ENCODE measurements around the gene FAM227B.
"Not testable (repeated sequence)": the region's sequence is repeated elsewhere in the genome, so short reads cannot be mapped to it uniquely, and the experiment has no call there.

FAM227B gene

DNA sequence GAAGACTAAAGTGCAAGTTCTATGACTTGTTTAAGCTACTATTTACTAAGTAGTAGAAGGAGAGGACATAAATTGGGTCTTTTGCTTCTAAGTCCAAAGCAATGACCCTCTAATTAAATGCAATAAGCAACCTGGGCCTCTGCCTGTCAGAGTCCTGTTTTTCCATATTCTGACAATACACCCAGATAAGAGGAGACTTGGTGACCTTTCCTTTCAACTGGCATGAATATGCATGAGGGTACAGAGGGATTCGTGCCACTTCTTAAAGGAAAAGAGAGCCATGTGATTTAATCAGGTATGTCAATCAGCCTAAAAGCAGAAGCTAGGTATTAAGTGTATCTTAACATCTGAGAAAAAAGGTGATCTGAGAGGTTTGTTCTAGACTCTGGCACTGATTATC, 248.3 kb downstream of the FAM227B start:
- no peak for DNase-seq (ENCODE audit: low read depth)

- DNase-seq (ENCODE audit: low read depth) = no peak
Observed at GRCh38 chr15:49370782-49371181, 249.8 kb downstream of the FAM227B start.

DNA sequence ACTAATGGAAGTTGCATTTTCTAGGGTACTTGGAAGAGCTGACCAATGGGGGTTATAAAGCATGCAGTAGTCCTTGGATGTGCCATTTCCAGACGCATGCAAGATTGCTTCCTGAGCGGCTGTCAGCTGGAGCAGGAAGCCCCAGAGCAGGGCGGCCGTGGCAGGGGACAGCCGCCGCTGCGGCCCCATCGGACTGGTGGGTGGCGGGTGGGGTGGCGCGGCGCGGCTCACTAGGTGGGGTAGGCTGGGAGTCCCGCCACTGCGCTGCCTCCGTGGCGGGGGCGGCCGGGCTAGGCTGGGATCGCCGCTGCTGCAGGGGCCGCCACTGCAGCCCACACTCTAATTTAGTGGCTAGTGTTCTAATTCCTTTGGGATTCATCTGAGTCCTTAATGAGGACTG, 254.1 kb downstream of the FAM227B start:
- DNase-seq (ENCODE audit: low read depth) = no peak

- DNase-seq (ENCODE audit: low read depth) = no peak
Observed at GRCh38 chr15:49361370-49361769, 259.2 kb downstream of the FAM227B start.

DNA sequence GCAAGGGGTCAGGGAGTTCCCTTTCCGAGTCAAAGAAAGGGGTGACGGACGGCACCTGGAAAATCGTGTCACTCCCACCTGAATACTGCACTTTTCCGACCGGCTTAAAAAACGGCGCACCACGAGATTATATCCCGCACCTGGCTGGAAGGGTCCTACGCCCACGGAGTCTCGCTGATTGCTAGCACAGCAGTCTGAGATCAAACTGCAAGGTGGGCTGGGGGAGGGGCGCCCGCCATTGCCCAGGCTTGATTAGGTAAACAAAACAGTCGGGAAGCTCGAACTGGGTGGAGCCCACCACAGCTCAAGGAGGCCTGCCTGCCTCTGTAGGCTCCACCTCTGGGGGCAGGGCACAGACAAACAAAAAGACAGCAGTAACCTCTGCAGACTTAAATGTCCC, 266.2 kb downstream of the FAM227B start:
- DNase-seq (ENCODE audit: low read depth) = not testable (repeated sequence)

DNA sequence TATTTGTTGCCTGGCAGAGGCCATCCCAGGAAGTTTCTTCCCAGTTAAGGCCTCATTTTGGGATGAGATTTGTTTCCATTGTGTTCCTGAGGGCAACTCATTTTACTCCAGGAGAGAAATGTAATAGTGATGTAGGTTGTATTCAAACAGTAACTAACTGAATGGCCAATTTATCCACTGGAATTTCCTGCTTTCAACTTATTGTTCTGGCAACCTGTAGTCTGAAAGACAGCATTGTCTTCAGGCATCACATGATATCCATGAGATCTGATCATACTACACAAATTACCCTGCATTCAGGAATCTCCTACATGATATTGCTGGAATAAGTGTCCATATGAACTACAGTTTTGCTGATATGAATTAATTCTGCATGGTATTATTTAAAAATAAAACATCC, 277.1 kb downstream of the FAM227B start:
- DNase-seq (ENCODE audit: low read depth) = no peak

GRCh38 chr15:49339656-49340055, 281.0 kb downstream of the FAM227B start:
- DNase-seq (ENCODE audit: low read depth) = no peak

DNA sequence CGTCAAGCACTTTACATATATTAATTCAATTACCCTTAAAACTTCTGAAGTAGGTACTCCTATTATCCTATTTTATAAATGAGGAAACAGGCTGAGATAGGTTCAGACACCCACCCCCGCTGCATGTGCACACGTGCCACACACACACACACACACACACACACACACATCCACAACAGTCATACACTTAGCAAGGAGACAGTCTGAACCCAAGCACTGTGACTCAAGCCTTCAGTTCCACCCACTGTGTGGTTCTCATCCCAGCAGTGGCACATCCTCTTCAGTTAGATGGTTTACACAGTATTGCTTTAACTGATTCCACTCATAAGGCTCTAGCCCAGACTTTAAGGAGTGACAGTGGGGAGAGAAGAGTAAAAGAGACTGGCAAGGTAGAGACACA, 288.7 kb downstream of the FAM227B start:
- DNase-seq (ENCODE audit: low read depth) = no peak

DNA sequence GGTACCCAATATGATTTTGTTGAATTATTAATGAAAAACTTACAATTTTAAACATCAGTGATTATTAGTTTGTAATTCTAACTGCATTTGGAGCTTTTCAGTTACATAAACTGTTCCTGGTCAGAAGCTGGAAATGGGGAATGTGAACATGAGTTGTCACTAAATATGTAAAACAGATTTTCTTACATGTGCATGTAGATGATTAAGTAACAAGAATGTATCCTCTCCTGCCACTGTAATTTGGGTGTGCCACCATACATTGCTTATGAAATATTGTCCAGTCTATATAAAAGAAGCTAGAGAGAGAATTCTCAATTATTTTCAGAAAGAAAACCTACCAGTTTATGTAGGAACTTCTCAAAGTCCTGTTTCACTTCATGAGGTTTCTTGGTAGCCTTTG, 289.2 kb downstream of the FAM227B start:
- no peak for DNase-seq (ENCODE audit: low read depth)

- no peak for DNase-seq (ENCODE audit: low read depth)
Observed at GRCh38 chr15:49330166-49330565, 290.5 kb downstream of the FAM227B start.

DNA sequence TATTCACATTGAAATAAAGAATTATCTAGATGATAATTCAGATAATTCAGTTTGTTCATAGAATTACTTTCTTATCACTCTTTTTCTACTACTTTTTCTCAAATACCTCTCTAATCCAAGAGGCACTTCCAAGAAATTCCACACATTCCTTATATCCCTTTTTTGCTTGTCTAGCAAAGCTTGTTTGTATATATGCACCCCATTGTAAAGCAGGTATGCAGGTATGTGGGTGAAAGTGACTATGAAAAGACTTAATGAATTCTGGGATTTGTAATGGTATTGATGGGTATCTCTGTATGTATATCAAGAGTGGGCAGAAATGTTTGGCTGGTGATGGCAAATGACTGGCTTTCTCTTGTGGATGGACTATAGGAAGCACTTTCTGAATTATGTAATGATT, 291.7 kb downstream of the FAM227B start:
- no peak for DNase-seq (ENCODE audit: low read depth)

DNA sequence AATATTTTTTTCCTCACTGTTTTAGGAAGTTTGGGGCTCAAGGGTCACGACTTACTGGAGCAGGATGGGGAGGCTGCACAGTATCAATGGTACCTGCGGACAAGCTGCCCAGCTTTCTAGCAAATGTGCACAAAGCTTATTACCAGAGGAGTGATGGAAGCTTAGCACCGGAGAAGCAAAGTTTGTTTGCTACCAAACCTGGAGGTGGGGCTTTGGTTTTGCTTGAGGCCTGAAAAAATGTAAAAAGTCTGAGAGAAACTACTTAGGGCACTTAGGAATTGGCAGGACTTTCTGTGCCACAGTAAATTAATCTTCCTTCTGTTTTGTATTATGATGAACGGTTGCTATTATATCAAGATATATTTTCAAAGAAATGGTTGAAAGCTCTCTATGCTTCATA, 292.7 kb downstream of the FAM227B start:
- no peak for DNase-seq (ENCODE audit: low read depth)

DNA sequence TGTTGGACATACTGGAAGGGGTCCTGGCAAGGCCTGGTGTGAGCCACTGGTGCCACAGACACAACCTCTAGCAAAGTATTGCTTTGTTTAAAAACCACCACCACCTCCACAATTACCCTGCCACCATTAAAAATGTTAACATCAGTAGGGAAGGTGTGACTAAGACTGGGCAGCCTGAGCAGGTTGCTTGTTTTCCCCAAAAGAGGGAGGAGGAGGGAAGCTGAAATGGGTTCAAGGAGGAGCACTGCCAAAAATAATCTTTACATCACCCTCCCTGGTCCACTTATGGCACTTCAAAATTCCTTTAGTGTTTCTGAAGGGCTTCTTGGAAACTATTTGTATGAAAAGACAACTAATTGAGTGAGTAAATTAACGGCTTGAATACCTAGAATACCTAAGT, 297.4 kb downstream of the FAM227B start:
- no peak for DNase-seq (ENCODE audit: low read depth)

DNA sequence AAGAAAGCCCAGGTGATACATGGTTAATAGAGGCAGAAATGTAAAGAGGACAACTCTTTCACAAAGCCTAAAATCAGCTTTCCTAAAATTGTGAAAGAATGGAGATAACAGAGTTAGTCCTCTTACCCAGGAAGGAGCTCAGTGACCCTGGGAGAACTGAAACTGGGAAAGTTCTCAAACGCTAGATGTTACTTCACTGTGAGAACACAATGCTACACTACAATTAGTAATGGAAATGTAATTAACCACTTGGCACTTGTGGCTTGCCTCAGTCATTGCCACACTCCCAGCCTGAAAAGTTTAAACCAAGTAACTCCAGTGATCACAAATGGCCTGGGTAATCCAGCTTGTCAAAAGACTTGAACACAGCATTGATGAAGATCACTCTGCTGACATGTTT, 300.3 kb downstream of the FAM227B start:
- DNase-seq (ENCODE audit: low read depth) = no peak

DNA sequence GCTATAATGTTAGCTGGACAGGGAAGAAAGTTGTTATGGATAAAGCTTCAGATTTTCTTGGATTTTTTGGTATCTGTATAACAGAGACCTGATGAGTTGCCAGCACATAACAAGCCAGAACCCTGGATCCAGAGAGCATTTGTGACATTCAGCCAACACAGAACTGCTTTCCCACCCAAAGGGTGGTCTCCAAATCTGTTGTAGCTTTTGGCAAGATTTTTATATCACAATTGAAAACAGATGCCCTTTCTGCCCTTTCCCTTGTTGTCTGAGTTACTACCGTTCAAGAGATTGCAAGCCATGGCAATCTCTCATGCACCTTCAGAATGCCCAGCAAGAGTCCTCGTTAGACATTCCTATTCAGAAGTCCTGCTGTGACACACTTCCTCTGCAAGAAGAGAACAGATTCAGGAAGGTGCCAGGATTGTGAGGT, 305.2 kb downstream of the FAM227B start:
- no peak for DNase-seq (ENCODE audit: low read depth)

DNA sequence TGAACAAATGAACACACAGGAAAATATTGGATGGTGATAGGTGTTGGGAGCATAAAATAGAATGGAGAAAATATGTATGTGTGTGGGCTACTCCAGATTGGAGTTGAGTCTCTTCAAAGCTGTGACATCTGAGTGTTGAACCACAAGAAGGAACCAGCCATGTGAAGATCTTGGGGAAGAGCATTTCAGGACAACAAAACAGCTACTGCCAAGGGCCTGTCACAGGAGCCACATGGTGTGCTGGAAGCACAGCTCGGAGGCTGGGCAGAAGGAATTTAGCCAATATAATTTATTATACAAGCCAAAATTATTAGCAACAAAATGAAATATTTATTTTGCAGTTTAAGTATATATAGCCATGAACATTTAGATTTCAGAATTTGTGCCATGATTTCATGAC, 305.9 kb downstream of the FAM227B start:
- DNase-seq (ENCODE audit: low read depth) = no peak

- DNase-seq (ENCODE audit: low read depth) = no peak
Observed at GRCh38 chr15:49313650-49314049, 307.0 kb downstream of the FAM227B start.

GRCh38 chr15:49309889-49310288, 310.7 kb downstream of the FAM227B start:
- no peak for DNase-seq (ENCODE audit: low read depth)

GRCh38 chr15:49308686-49309085, 311.9 kb downstream of the FAM227B start:
- DNase-seq (ENCODE audit: low read depth) = no peak

DNA sequence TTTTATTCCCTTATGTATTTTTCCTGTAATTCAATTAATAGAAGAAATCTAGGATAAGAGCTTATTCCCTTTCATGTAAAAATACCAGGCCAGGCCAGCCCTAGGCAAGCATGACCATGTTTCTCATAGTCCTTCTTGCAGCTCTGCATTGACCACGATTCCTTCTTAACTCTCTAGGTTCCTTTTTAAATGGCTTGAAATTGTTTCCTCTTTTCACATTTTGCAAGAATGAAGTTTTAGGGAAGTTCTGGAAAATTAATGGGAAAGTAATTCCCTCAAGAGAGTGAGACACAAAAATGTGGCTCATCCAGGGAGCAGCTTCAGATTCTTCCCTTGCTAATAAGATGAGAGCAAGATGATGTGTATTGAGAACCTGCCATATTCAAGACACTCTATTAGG, 314.1 kb downstream of the FAM227B start:
- no peak for DNase-seq (ENCODE audit: low read depth)

GRCh38 chr15:49303003-49303402, 317.6 kb downstream of the FAM227B start:
- DNase-seq (ENCODE audit: low read depth) = no peak

DNA sequence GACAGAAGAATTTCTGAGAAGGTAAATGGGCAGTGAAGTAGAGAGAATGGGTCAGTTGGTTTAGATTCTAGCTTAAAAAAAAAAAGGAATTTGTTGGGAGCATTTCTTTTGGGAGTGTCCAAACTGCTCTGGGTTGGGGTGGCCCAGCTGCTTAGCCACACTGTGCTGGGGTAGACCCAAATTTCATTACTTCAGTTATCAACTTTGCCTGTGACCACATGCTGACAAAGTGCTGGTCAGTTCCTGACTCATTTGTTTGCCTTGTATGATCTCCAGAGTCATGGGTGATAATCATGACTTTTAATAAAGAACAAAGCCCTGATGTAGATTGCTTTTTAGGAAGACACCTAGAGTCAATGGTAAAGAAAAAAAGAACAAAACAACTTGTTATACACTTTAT, 319.1 kb downstream of the FAM227B start:
- no peak for DNase-seq (ENCODE audit: low read depth)

GRCh38 chr15:49300856-49301255, 319.8 kb downstream of the FAM227B start:
- DNase-seq (ENCODE audit: low read depth) = no peak

- no peak for DNase-seq (ENCODE audit: low read depth)
Observed at GRCh38 chr15:49297584-49297983, 323.0 kb downstream of the FAM227B start.

DNA sequence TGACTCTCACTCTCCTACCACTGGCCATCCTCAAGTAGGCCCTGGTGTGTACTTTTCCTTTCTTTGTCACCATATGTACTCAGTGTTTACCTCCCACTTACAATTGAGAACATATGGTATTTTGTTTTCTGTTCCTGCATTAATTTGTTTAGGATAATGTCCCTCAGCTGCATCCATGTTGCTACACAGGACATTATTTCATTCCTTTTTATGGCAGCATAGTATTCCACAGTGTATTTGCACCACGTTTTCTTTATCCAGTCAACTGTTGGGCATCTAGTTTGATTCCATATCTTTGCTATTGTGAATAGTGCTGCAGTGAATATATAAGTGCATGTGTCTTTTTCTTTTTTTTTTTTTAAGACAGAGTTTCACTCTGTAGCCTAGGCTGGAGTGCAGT, 324.4 kb downstream of the FAM227B start:
- DNase-seq (ENCODE audit: low read depth) = no peak

Data from activated T-helper 1 cell treated with Interleukin-2 at 50 U/mL for 16 hours (primary cell).